Endodermal cell (in vitro differentiated cells): ENCODE measurements around the gene PIP5KL1. TPM values are rescaled to one million over a fixed set of nuclear protein-coding genes. Genes with fewer than 3 reads are reported as not detected.
A peak's percentile ranks its signal among the peaks of the same experiment; 100 is the strongest.

ENCODE experiments used
- DNase-seq: peaks from one replicate; pipeline ENCODE4 v3.0.0-alpha.2; 2017
- H3K27ac ChIP-seq: 2 replicates; pipeline ENCODE4 v1.5.1; 2013; ENCODE audit warnings: mild to moderate bottlenecking, low read depth, low read length, moderate library complexity
- H3K27me3 ChIP-seq: 2 replicates; pipeline ENCODE4 v1.6.1; 2013; ENCODE audit warnings: mild to moderate bottlenecking, low read length, moderate library complexity; ENCODE audit not compliant: insufficient read depth, control insufficient read depth, poor library complexity, severe bottlenecking
- H3K36me3 ChIP-seq: 2 replicates; pipeline ENCODE4 v1.7.0; 2013; ENCODE audit warnings: mild to moderate bottlenecking, low read length, moderate library complexity; ENCODE audit not compliant: control insufficient read depth, insufficient read depth
- H3K4me1 ChIP-seq: one replicate; pipeline ENCODE4 v1.7.0; 2013; ENCODE audit warnings: low read length; ENCODE audit not compliant: control insufficient read depth, insufficient read depth
- H3K4me3 ChIP-seq: 2 replicates; pipeline ENCODE4 v1.5.1; 2013; ENCODE audit warnings: mild to moderate bottlenecking, low read length, moderate library complexity
- H3K9ac ChIP-seq: 2 replicates; pipeline ENCODE4 v1.6.1; 2013; ENCODE audit warnings: mild to moderate bottlenecking, low read length, moderate library complexity; ENCODE audit not compliant: poor library complexity, severe bottlenecking; ENCODE audit errors: extremely low read depth
- H3K9me3 ChIP-seq: 2 replicates; pipeline ENCODE4 v1.6.1; 2013; ENCODE audit warnings: mild to moderate bottlenecking, low read length, moderate library complexity; ENCODE audit not compliant: control insufficient read depth
- H3K27ac Mint-ChIP-seq: 2 replicates; pipeline ENCODE4 v1.8.0; 2020; ENCODE audit warnings: mixed read lengths
- H3K27me3 Mint-ChIP-seq: 2 replicates; pipeline ENCODE4 v1.8.0; 2021; ENCODE audit warnings: mild to moderate bottlenecking, mixed read lengths; ENCODE audit not compliant: insufficient read depth
- H3K36me3 Mint-ChIP-seq: 2 replicates; pipeline ENCODE4 v1.8.0; 2020; ENCODE audit warnings: low read depth, mixed read lengths
- H3K4me1 Mint-ChIP-seq: 2 replicates; pipeline ENCODE4 v1.8.0; 2020; ENCODE audit warnings: mixed read lengths
- H3K4me3 Mint-ChIP-seq: 2 replicates; pipeline ENCODE4 v1.8.0; 2020; ENCODE audit warnings: mild to moderate bottlenecking, moderate library complexity, mixed read lengths
- H3K9me3 Mint-ChIP-seq: 2 replicates; pipeline ENCODE4 v1.8.0; 2020; ENCODE audit warnings: mild to moderate bottlenecking, mixed read lengths
- CTCF ChIP-seq: fragments of 200-600 bp; sonication (generic); conservative IDR thresholded peaks from 2 replicates; pipeline ENCODE4 v1.5.0; 2021; ENCODE audit warnings: antibody characterized with exemption, mild to moderate bottlenecking
- WGBS, 2 experiments: methylation state at CpG; one replicate each; pipeline versions ENCODE4 v1.1.5 to v1.1.7; 2013; ENCODE audit warnings: missing lambda C conversion rate in 2 of 2, mixed read lengths in 1 of 2; ENCODE audit not compliant: insufficient coverage in 1 of 2, insufficient read length in 1 of 2; 5-methylcytosine and 5-hydroxymethylcytosine counted together
- total RNA-seq, 2 donors: library from RNA; stranded (reverse); fragmentation: NEBNext Ultra II Directional in 1 of 2; extraction: Animal tissue kit (Norgen Biotek cat#: 25700) in 1 of 2; gene quantifications; 2 replicates in 1 of 2; 3 replicates in 1 of 2; pipeline ENCODE4 v1.2.1, GENCODE V29; 2021

The PIP5KL1 gene
- total RNA-seq, 2 donors from 2014 or later = 6.6 to 9.3 TPM

GRCh38 chr9:127937056-127937387 is 6.4 kb upstream of the PIP5KL1 start:
- H3K4me3 ChIP-seq = peak overlapping the region; percentile 91
- H3K36me3 Mint-ChIP-seq = peaks cover 7% of the 10 kb centered on the region
- peaks cover 18% of the 10 kb centered on the region for H3K4me1 Mint-ChIP-seq
- H3K36me3 ChIP-seq = peaks cover 19% of the 10 kb centered on the region
- H3K9me3 ChIP-seq = no peaks in the 10 kb centered on the region
- TF ChIP-seq CTCF = no peak
- no peaks in the 10 kb centered on the region for H3K9me3 Mint-ChIP-seq
- peak overlapping the region; percentile 95 for H3K4me3 Mint-ChIP-seq
- peak overlapping the region; percentile 97 for H3K27ac Mint-ChIP-seq
- peak overlapping the region; percentile 68 for H3K9ac ChIP-seq
- H3K27me3 ChIP-seq = no peaks in the 10 kb centered on the region
- WGBS, 2 experiments = 22 to 29% methylated on average over 6 to 7 of the region's 7 CpGs
- no peaks in the 10 kb centered on the region for H3K4me1 ChIP-seq
- no peak overlapping the region for H3K27ac ChIP-seq
- DNase-seq = no peak
- H3K27me3 Mint-ChIP-seq = peaks cover 2% of the 10 kb centered on the region

- WGBS, 2 experiments = 85 to 88% methylated on average over 13 to 14 of the region's 14 CpGs
- Histone ChIP-seq H3K27me3 (no peaks in the 10 kb centered on the region), H3K27ac (no peak overlapping the region), H3K36me3 (peaks cover 13% of the 10 kb centered on the region), H3K9ac (no peak overlapping the region), H3K4me3 (peak overlapping the region; percentile 91), H3K4me1 (no peaks in the 10 kb centered on the region), H3K9me3 (no peaks in the 10 kb centered on the region)
- Mint-ChIP-seq H3K9me3 (no peaks in the 10 kb centered on the region), H3K27me3 (peaks cover 2% of the 10 kb centered on the region), H3K36me3 (peaks cover 7% of the 10 kb centered on the region), H3K4me3 (peak overlapping the region; percentile 95), H3K27ac (no peak overlapping the region), H3K4me1 (peaks cover 22% of the 10 kb centered on the region)
- no peak for TF ChIP-seq CTCF
- DNase-seq = no peak
Measured at GRCh38 chr9:127936347-127936852, 5.8 kb upstream of the PIP5KL1 start.

GRCh38 chr9:127935765-127936221 is 5.2 kb upstream of the PIP5KL1 start:
- Histone ChIP-seq H3K4me3 (no peak overlapping the region), H3K4me1 (no peaks in the 10 kb centered on the region), H3K27ac (no peak overlapping the region), H3K9ac (no peak overlapping the region), H3K36me3 (peaks cover 6% of the 10 kb centered on the region), H3K27me3 (no peaks in the 10 kb centered on the region), H3K9me3 (no peaks in the 10 kb centered on the region)
- peaks cover 2% of the 10 kb centered on the region for H3K27me3 Mint-ChIP-seq
- DNase-seq = no peak
- H3K27ac Mint-ChIP-seq = no peak overlapping the region
- WGBS, 2 experiments = 67 to 89% methylated on average over 1 to 4 of the region's 4 CpGs
- peak overlapping the region; percentile 95 for H3K4me3 Mint-ChIP-seq
- H3K36me3 Mint-ChIP-seq = peaks cover 7% of the 10 kb centered on the region
- TF ChIP-seq CTCF = no peak
- peaks cover 26% of the 10 kb centered on the region for H3K4me1 Mint-ChIP-seq
- no peaks in the 10 kb centered on the region for H3K9me3 Mint-ChIP-seq
